Neural cell (in vitro differentiated cells): ENCODE results near the gene MMS19. TPM values are rescaled to one million over a fixed set of nuclear protein-coding genes. Genes with fewer than 3 reads are reported as not detected.

ENCODE experiments used
- H2AFZ ChIP-seq: fragments of 200-600, 300-800 bp; sonication (generic), shearing (Covaris generic); 2 replicates; pipeline ENCODE4 v1.6.0; 2014; ENCODE audit warnings: low read depth, mild to moderate bottlenecking, antibody characterized with exemption, low read length, moderate library complexity
- H3F3A ChIP-seq: fragments of 200-600 bp; shearing (Covaris generic); 2 replicates; pipeline ENCODE4 v1.6.1; 2016; ENCODE audit warnings: mild to moderate bottlenecking, moderate library complexity, mixed read lengths, antibody characterized with exemption, low read length; ENCODE audit not compliant: insufficient read depth, poor library complexity, severe bottlenecking
- H3K27ac ChIP-seq: fragments of 200-600, 300-800 bp; sonication (generic), shearing (Covaris generic); 2 replicates; pipeline ENCODE4 v1.5.1; 2014; ENCODE audit warnings: mild to moderate bottlenecking, low read length, moderate library complexity
- H3K27me3 ChIP-seq: fragments of 300-800, 200-600 bp; sonication (generic), shearing (Covaris generic); 2 replicates; pipeline ENCODE4 v1.6.0; 2014; ENCODE audit warnings: mild to moderate bottlenecking, low read depth, low read length, moderate library complexity; ENCODE audit not compliant: insufficient read depth
- H3K36me3 ChIP-seq: fragments of 300-800, 200-600 bp; sonication (generic), shearing (Covaris generic); 2 replicates; pipeline ENCODE4 v1.5.1; 2014; ENCODE audit warnings: mild to moderate bottlenecking, antibody characterized with exemption, low read length, moderate library complexity; ENCODE audit not compliant: insufficient read depth
- H3K4me2 ChIP-seq: fragments of 300-800, 200-600 bp; sonication (generic), shearing (Covaris generic); 2 replicates; pipeline ENCODE4 v1.6.0; 2014; ENCODE audit warnings: mild to moderate bottlenecking, low read length
- H3K4me3 ChIP-seq: fragments of 300-800, 200-600 bp; sonication (generic), shearing (Covaris generic); 2 replicates; pipeline ENCODE4 v1.5.1; 2014; ENCODE audit warnings: mild to moderate bottlenecking, low read length, moderate library complexity
- H3K79me2 ChIP-seq: fragments of 200-600 bp; shearing (Covaris generic); replicated peaks from 2 replicates; pipeline ENCODE4 v1.6.0; 2014; ENCODE audit warnings: mild to moderate bottlenecking, low read length, moderate library complexity; ENCODE audit not compliant: insufficient read depth
- H3K9ac ChIP-seq: fragments of 300-800, 200-600 bp; sonication (generic), shearing (Covaris generic); 2 replicates; pipeline ENCODE4 v1.6.1; 2016; ENCODE audit warnings: mild to moderate bottlenecking, low read length, mixed read lengths
- H3K9me2 ChIP-seq: fragments of 200-600 bp; shearing (Covaris generic); 2 replicates; pipeline ENCODE4 v1.6.1; 2016; ENCODE audit warnings: mild to moderate bottlenecking, low read length, mixed read lengths; ENCODE audit not compliant: insufficient read depth
- H3K9me3 ChIP-seq: fragments of 200-600, 300-800 bp; sonication (generic), shearing (Covaris generic); 2 replicates; pipeline ENCODE4 v1.6.1; 2016; ENCODE audit warnings: mild to moderate bottlenecking, mixed run types, low read length, moderate library complexity, mixed read lengths
- H4K20me1 ChIP-seq: fragments of 200-600 bp; shearing (Covaris generic); 2 replicates; pipeline ENCODE4 v1.6.1; 2016; ENCODE audit warnings: mild to moderate bottlenecking, mixed run types; ENCODE audit not compliant: insufficient read depth
- CTCF ChIP-seq: fragments of 450-650 bp; IDR thresholded peaks from 2 replicates; pipeline ENCODE4 v1.5.1; 2014; ENCODE audit warnings: antibody characterized with exemption, mild to moderate bottlenecking, moderate library complexity; ENCODE audit not compliant: poor library complexity, severe bottlenecking
- EP300 ChIP-seq: fragments of 450-650 bp; conservative IDR thresholded peaks from 2 replicates; pipeline ENCODE4 v1.6.1; 2014; ENCODE audit warnings: antibody characterized with exemption, mild to moderate bottlenecking, moderate library complexity; ENCODE audit not compliant: poor library complexity, severe bottlenecking
- EZH2 ChIP-seq: fragments of 200-600, 300-800 bp; shearing (Covaris generic), sonication (generic); IDR thresholded peaks from 2 replicates; pipeline ENCODE4 v1.6.1; 2014; ENCODE audit warnings: antibody characterized with exemption, low read length, borderline replicate concordance, mild to moderate bottlenecking; ENCODE audit not compliant: insufficient read depth, poor library complexity, severe bottlenecking
- MXI1 ChIP-seq: fragments of 450-650 bp; conservative IDR thresholded peaks from 2 replicates; pipeline ENCODE4 v1.6.1; 2014; ENCODE audit warnings: antibody characterized with exemption, mild to moderate bottlenecking; ENCODE audit not compliant: poor library complexity, severe bottlenecking
- POLR2AphosphoS5 ChIP-seq: IDR thresholded peaks from 2 replicates; pipeline ENCODE4 v1.6.1; 2012
- RAD21 ChIP-seq: fragments of 450-650 bp; conservative IDR thresholded peaks from 2 replicates; pipeline ENCODE4 v1.6.1; 2014; ENCODE audit warnings: antibody characterized with exemption, mild to moderate bottlenecking, moderate library complexity
- REST ChIP-seq: IDR thresholded peaks from 2 replicates; pipeline ENCODE4 v1.6.1; 2012; ENCODE audit warnings: borderline replicate concordance
- SMC3 ChIP-seq: fragments of 450-650 bp; conservative IDR thresholded peaks from 2 replicates; pipeline ENCODE4 v1.6.1; 2014; ENCODE audit warnings: antibody characterized with exemption, mild to moderate bottlenecking, moderate library complexity; ENCODE audit not compliant: poor library complexity
- TAF1 ChIP-seq: IDR thresholded peaks from 2 replicates; pipeline ENCODE4 v1.6.1; 2012; ENCODE audit warnings: low read depth
- polyA plus RNA-seq: library from polyadenylated mRNA; depleted of rRNA; stranded (reverse); fragments of >200 nt; gene quantifications from 2 replicates; pipeline ENCODE4 v1.2.3, GENCODE V29; 2014

MMS19 gene
- polyA plus RNA-seq, 1 donor from 2014 or later = 54.1 TPM

- no peaks in the 10 kb centered on the region for H3K36me3 ChIP-seq
- no peak overlapping the region for H2AFZ ChIP-seq
- no peaks in the 10 kb centered on the region for H3K9me2 ChIP-seq
- H4K20me1 ChIP-seq = no peaks in the 10 kb centered on the region
- H3K4me2 ChIP-seq = no peak overlapping the region
- no peaks in the 10 kb centered on the region for H3K27me3 ChIP-seq
- no peaks in the 10 kb centered on the region for H3K9me3 ChIP-seq
- H3K27ac ChIP-seq = no peak overlapping the region
- H3K4me3 ChIP-seq = no peak overlapping the region
- no peaks in the 10 kb centered on the region for H3K79me2 ChIP-seq
- no peak overlapping the region for H3K9ac ChIP-seq
- TF ChIP-seq MXI1 = no peak
- TF ChIP-seq POLR2AphosphoS5 = no peak
- no peak for TF ChIP-seq REST
- TF ChIP-seq TAF1 = no peak
- TF ChIP-seq EZH2 = no peak
- no peak for TF ChIP-seq CTCF
- TF ChIP-seq EP300 = no peak
- TF ChIP-seq SMC3 = no peak
- no peaks in the 10 kb centered on the region for H3F3A ChIP-seq
Observed at GRCh38 chr10:97520978-97521761, 22.9 kb upstream of the MMS19 start.

GRCh38 chr10:97520520-97520919 is 22.3 kb upstream of the MMS19 start:
- H4K20me1 ChIP-seq = no peaks in the 10 kb centered on the region
- H3K27ac ChIP-seq = no peak overlapping the region
- H3K9me2 ChIP-seq = no peaks in the 10 kb centered on the region
- no peak overlapping the region for H3K9ac ChIP-seq
- H3K27me3 ChIP-seq = no peaks in the 10 kb centered on the region
- H3K79me2 ChIP-seq = no peaks in the 10 kb centered on the region
- H2AFZ ChIP-seq = no peak overlapping the region
- no peak overlapping the region for H3K4me2 ChIP-seq
- H3K36me3 ChIP-seq = no peaks in the 10 kb centered on the region
- H3F3A ChIP-seq = no peaks in the 10 kb centered on the region
- H3K4me3 ChIP-seq = no peak overlapping the region
- TF ChIP-seq SMC3 (no peak), EP300 (no peak), TAF1 (no peak), CTCF (no peak), EZH2 (no peak), RAD21 (no peak)
- H3K9me3 ChIP-seq = no peaks in the 10 kb centered on the region
